ENCODE results near the gene GALNT1. TPM values are rescaled to one million over a fixed set of nuclear protein-coding genes. Genes with fewer than 3 reads are reported as not detected.

GALNT1 gene
- total RNA-seq (ENCODE audit: low replicate concordance), result 72.0 and 113 TPM in 2 replicates

- no peak for DNase-seq (ENCODE audit: low spot score)
- Histone ChIP-seq H3K4me3 (peak within 1 kb of the TSS; percentile 94), H2AFZ (replicated peaks) (peak within 1 kb of the TSS; percentile 96), H3K36me3 (no peaks in the 10 kb centered on the region), H3K79me2 (ENCODE audit: low read depth) (peaks cover 47% of the 10 kb centered on the region), H3K9me3 (ENCODE audit: low read depth) (peaks cover 7% of the 10 kb centered on the region), H4K20me1 (ENCODE audit: low read depth) (peaks cover 8% of the 10 kb centered on the region), H3K9ac (peak within 1 kb of the TSS; percentile 65), H3K4me1 (peaks cover 9% of the 10 kb centered on the region), H3F3A (ENCODE audit: low read depth) (peaks cover 18% of the 10 kb centered on the region), H3K27me3 (peaks cover 14% of the 10 kb centered on the region), H3K4me2 (peak within 1 kb of the TSS; percentile 96), H3K27ac (peak within 1 kb of the TSS; percentile 87)
- peaks cover 13% of the 10 kb centered on the region for H3K4me1 Mint-ChIP-seq
- H3K27ac Mint-ChIP-seq, result peak within 1 kb of the TSS; percentile 81
- no peak for TF ChIP-seq EZH2phosphoT487 (IDR thresholded peaks at IDR 0.05)
- TF ChIP-seq EZH2 (IDR thresholded peaks at IDR 0.05), result no peak
- TF ChIP-seq, protein P1, sequence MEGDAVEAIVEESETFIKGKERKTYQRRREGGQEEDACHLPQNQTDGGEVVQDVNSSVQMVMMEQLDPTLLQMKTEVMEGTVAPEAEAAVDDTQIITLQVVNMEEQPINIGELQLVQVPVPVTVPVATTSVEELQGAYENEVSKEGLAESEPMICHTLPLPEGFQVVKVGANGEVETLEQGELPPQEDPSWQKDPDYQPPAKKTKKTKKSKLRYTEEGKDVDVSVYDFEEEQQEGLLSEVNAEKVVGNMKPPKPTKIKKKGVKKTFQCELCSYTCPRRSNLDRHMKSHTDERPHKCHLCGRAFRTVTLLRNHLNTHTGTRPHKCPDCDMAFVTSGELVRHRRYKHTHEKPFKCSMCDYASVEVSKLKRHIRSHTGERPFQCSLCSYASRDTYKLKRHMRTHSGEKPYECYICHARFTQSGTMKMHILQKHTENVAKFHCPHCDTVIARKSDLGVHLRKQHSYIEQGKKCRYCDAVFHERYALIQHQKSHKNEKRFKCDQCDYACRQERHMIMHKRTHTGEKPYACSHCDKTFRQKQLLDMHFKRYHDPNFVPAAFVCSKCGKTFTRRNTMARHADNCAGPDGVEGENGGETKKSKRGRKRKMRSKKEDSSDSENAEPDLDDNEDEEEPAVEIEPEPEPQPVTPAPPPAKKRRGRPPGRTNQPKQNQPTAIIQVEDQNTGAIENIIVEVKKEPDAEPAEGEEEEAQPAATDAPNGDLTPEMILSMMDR (IDR thresholded peaks at IDR 0.05), result no peak
- H3K9me3 Mint-ChIP-seq, result peaks cover 42% of the 10 kb centered on the region
- H3K36me3 Mint-ChIP-seq, result peaks cover 24% of the 10 kb centered on the region
- H3K27me3 Mint-ChIP-seq (ENCODE audit: insufficient read depth, low read depth), result peaks cover 6% of the 10 kb centered on the region
- H3K4me3 Mint-ChIP-seq, result peak within 1 kb of the TSS; percentile 89
These were observed at the start of gene GALNT1 for GRCh38 chr18:35581546-35581897. TSS of gene GALNT1 (plus strand) at chr18:35581740. CDS start at chr18:35654663, 72,923 bp downstream.

DNA sequence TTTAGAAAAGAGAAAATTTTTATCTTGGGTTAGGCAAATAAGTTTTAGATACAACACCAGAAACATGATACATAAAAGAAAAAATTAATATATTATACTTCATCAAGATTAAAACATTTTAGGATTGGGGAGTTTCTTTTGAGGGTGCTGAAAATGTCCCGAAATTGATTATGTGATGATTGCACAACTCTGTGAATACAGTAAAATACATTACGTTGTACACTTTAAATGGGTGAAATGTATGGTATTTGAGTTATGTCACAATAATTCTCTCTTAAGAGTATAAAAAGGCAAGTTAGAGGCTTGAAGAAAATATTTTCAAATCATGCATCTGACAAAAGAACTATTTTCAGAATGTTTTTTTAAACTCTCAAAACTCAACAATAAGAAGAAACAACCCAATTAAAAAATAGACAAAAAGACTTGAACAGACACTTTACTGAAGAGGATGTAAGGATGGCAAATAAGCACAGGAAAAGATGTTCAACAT lies 47.6 kb upstream of the GALNT1 start:
- Histone ChIP-seq H3F3A (ENCODE audit: low read depth) (no peaks in the 10 kb centered on the region), H3K4me1 (no peaks in the 10 kb centered on the region), H3K36me3 (no peaks in the 10 kb centered on the region), H3K4me2 (no peak overlapping the region), H3K9ac (no peak overlapping the region), H3K27ac (no peak overlapping the region), H2AFZ (replicated peaks) (no peak overlapping the region), H4K20me1 (ENCODE audit: low read depth) (no peaks in the 10 kb centered on the region), H3K79me2 (ENCODE audit: low read depth) (no peaks in the 10 kb centered on the region), H3K9me3 (ENCODE audit: low read depth) (no peaks in the 10 kb centered on the region), H3K4me3 (no peak overlapping the region), H3K27me3 (no peaks in the 10 kb centered on the region)
- DNase-seq (ENCODE audit: low spot score), result no peak
- peaks cover 24% of the 10 kb centered on the region for H3K9me3 Mint-ChIP-seq
- no peak overlapping the region for H3K4me3 Mint-ChIP-seq
- peaks cover under 1% of the 10 kb centered on the region for H3K27me3 Mint-ChIP-seq (ENCODE audit: insufficient read depth, low read depth)
- H3K27ac Mint-ChIP-seq, result no peak overlapping the region
- no peaks in the 10 kb centered on the region for H3K4me1 Mint-ChIP-seq
- TF ChIP-seq, protein P1 (IDR thresholded peaks at IDR 0.05), result no peak
- TF ChIP-seq EZH2phosphoT487 (IDR thresholded peaks at IDR 0.05) (no peak), EZH2 (IDR thresholded peaks at IDR 0.05) (no peak)
- H3K36me3 Mint-ChIP-seq, result no peaks in the 10 kb centered on the region

DNA sequence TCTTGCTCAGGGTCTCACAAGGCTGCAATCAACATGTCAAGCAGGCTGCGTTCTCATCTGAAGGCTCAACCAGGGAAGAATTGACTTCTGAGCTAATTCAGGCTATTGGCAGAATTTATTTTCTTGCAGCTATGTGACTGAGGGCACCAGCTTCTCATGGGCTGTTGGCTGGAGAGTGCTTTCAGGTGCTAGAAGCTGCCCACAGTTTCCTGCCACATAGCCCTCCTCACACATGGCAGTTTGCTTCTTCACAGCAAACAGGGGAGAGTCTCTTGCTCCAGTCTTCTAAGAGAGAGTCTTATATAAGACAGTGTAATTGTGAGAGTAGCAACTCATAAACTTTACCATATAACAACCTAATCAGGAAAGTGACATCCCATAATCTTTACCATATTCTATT lies 46.2 kb upstream of the GALNT1 start:
- H3K9me3 Mint-ChIP-seq, result peaks cover 22% of the 10 kb centered on the region

DNA sequence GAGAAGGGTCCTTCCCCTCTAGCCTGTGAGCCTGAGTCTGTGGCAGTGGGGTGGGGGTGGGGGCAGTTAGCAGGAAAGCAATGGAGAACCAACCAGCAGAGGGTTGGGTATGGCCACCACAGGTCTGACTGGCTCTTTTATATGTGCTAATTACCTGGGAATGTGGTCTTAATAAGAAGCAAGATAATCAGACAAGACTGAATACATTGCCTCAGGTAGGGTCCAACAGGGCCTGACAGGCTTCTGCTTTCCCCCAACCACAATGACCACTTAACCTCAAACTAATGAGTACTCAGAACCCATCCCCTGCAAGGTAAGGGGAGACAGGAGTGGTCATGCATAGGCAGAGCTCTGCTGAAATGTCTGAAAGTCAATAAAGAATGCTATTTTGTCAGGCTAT lies 39.2 kb upstream of the GALNT1 start:
- no peaks in the 10 kb centered on the region for H3K27me3 Mint-ChIP-seq (ENCODE audit: insufficient read depth, low read depth)
- Histone ChIP-seq H3K27me3 (no peaks in the 10 kb centered on the region), H3F3A (ENCODE audit: low read depth) (no peaks in the 10 kb centered on the region), H3K4me1 (no peaks in the 10 kb centered on the region), H3K9ac (no peak overlapping the region), H4K20me1 (ENCODE audit: low read depth) (no peaks in the 10 kb centered on the region), H3K4me2 (no peak overlapping the region), H3K27ac (no peak overlapping the region), H3K79me2 (ENCODE audit: low read depth) (no peaks in the 10 kb centered on the region), H3K4me3 (no peak overlapping the region), H3K36me3 (no peaks in the 10 kb centered on the region), H3K9me3 (ENCODE audit: low read depth) (no peaks in the 10 kb centered on the region), H2AFZ (replicated peaks) (no peak overlapping the region)
- TF ChIP-seq EZH2phosphoT487 (IDR thresholded peaks at IDR 0.05) (no peak), EZH2 (IDR thresholded peaks at IDR 0.05) (no peak)
- TF ChIP-seq, protein P1 (IDR thresholded peaks at IDR 0.05), result no peak
- no peak overlapping the region for H3K27ac Mint-ChIP-seq
- no peaks in the 10 kb centered on the region for H3K36me3 Mint-ChIP-seq
- H3K9me3 Mint-ChIP-seq, result no peaks in the 10 kb centered on the region
- DNase-seq (ENCODE audit: low spot score), result no peak
- no peaks in the 10 kb centered on the region for H3K4me1 Mint-ChIP-seq
- no peak overlapping the region for H3K4me3 Mint-ChIP-seq

More for the DNA sequence above, 46.2 kb upstream of the GALNT1 start:
- TF ChIP-seq EZH2 (IDR thresholded peaks at IDR 0.05), result no peak
- DNase-seq (ENCODE audit: low spot score), result no peak
- Histone ChIP-seq H3K4me1 (no peaks in the 10 kb centered on the region), H3K9ac (no peak overlapping the region), H3K27ac (no peak overlapping the region), H3K9me3 (ENCODE audit: low read depth) (no peaks in the 10 kb centered on the region), H3K27me3 (no peaks in the 10 kb centered on the region), H3F3A (ENCODE audit: low read depth) (no peaks in the 10 kb centered on the region), H2AFZ (replicated peaks) (no peak overlapping the region), H3K4me2 (no peak overlapping the region), H4K20me1 (ENCODE audit: low read depth) (no peaks in the 10 kb centered on the region), H3K4me3 (no peak overlapping the region), H3K79me2 (ENCODE audit: low read depth) (no peaks in the 10 kb centered on the region), H3K36me3 (no peaks in the 10 kb centered on the region)
- no peaks in the 10 kb centered on the region for H3K4me1 Mint-ChIP-seq
- H3K36me3 Mint-ChIP-seq, result no peaks in the 10 kb centered on the region
- H3K27me3 Mint-ChIP-seq (ENCODE audit: insufficient read depth, low read depth), result no peaks in the 10 kb centered on the region
- H3K27ac Mint-ChIP-seq, result no peak overlapping the region
- H3K4me3 Mint-ChIP-seq, result no peak overlapping the region
